Adipocyte (in vitro differentiated cells): Measurements from ENCODE around the gene MCL1.

Experiments used
- DNase-seq: peaks from one replicate; pipeline ENCODE4 v3.0.0-alpha.2; 2015; ENCODE audit warnings: low read depth
- H3K27me3 ChIP-seq: replicated peaks from 2 replicates; pipeline ENCODE4 v1.7.0; 2013; ENCODE audit warnings: mild to moderate bottlenecking, low read length, moderate library complexity; ENCODE audit not compliant: control insufficient read depth, insufficient read depth
- H3K36me3 ChIP-seq: 2 replicates; pipeline ENCODE4 v1.7.0; 2013; ENCODE audit warnings: low read length, mild to moderate bottlenecking, moderate library complexity; ENCODE audit not compliant: control insufficient read depth, insufficient read depth, severe bottlenecking
- H3K4me1 ChIP-seq: 2 replicates; pipeline ENCODE4 v1.7.0; 2013; ENCODE audit warnings: mild to moderate bottlenecking, low read length, moderate library complexity; ENCODE audit not compliant: control insufficient read depth, insufficient read depth
- H3K4me3 ChIP-seq: 2 replicates; pipeline ENCODE4 v1.7.0; 2013; ENCODE audit warnings: mild to moderate bottlenecking, low read length, moderate library complexity
- H3K9ac ChIP-seq: 2 replicates; pipeline ENCODE4 v1.7.0; 2013; ENCODE audit warnings: mild to moderate bottlenecking, low read length, moderate library complexity
- H3K9me3 ChIP-seq: 2 replicates; pipeline ENCODE4 v1.7.0; 2013; ENCODE audit warnings: mild to moderate bottlenecking, low read length, moderate library complexity; ENCODE audit not compliant: control insufficient read depth

The MCL1 gene

DNA sequence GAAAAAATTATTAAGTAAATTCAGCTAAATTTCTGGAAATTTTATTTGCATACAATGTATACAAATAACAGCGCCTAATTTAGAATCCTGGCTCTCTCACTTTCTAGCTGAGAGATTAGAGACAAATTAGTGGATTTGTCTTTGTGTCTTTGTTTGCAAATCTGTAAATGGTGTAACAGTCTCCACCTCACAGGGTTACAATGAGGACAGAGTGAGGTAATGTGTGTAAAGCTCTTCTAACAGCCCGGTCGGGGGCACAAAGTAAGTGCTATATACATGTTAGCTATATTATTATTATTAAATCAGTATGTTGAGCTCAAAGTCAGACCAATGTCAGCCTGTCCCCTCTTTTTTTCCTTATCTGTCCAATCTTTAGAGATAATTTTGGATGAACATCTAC, 35.2 kb downstream of the MCL1 start:
- Histone ChIP-seq H3K36me3 (no peaks in the 10 kb centered on the region), H3K4me3 (peak overlapping the region; percentile 22), H3K4me1 (peaks cover 12% of the 10 kb centered on the region), H3K9me3 (no peaks in the 10 kb centered on the region), H3K27me3 (no peaks in the 10 kb centered on the region), H3K9ac (peak overlapping the region; percentile 19)
- no peak for DNase-seq

- Histone ChIP-seq H3K4me1 (peaks cover 13% of the 10 kb centered on the region), H3K9me3 (no peaks in the 10 kb centered on the region), H3K9ac (peak overlapping the region; percentile 19), H3K4me3 (peak overlapping the region; percentile 22), H3K27me3 (no peaks in the 10 kb centered on the region), H3K36me3 (no peaks in the 10 kb centered on the region)
- DNase-seq, result no peak
Observed at GRCh38 chr1:150543500-150544143, 35.8 kb downstream of the MCL1 start.

- Histone ChIP-seq H3K36me3 (no peaks in the 10 kb centered on the region), H3K9me3 (no peaks in the 10 kb centered on the region), H3K4me1 (peaks cover 32% of the 10 kb centered on the region), H3K9ac (peak overlapping the region; percentile 35), H3K27me3 (no peaks in the 10 kb centered on the region), H3K4me3 (no peak overlapping the region)
- DNase-seq, result peak; percentile 73
Observed at GRCh38 chr1:150537732-150538684, 41.4 kb downstream of the MCL1 start.

DNA sequence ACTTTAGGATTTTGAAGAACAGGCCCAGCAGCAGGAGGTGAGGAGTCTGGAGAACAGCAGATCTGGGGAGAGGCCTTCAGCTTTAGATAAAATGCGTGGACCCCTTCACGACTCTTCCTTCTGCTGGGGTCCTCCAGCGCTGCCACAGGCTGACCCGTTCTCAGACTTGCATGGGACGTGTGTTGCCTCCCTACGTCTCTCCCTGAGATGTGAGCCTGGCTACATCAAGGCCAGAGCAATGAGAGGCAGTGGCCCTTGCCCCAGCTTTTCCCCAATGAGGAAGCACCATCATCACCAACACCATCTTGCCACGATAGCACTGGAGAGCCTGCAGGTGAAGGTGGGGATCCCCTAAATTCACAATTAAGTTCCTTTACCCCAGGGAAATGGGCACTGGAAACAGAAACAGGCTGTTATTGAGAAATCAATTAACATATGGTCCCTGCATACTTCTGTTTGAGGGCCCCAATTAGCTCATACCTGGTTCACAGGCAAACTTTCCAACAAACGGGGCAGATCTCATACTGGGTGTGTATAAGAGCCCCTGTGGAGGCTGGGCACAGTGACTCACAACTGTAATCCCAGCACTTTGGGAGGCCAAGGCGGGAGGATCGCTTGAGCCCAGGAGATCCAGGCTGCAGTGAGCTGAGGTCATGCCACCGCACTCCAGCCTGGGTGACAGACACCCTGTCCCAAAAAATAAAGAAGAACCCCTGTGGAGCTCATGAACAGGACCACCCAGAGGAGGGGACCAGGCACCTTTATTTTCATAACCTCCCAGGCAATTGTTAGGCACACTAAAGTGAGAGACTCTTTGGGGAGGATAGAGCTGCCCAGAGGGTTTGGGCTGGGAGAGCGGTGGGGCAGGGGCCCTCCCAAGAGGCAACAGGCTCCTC, 42.3 kb downstream of the MCL1 start:
- Histone ChIP-seq H3K4me1 (peaks cover 41% of the 10 kb centered on the region), H3K9me3 (no peaks in the 10 kb centered on the region), H3K4me3 (no peak overlapping the region), H3K36me3 (no peaks in the 10 kb centered on the region), H3K27me3 (no peaks in the 10 kb centered on the region), H3K9ac (peak overlapping the region; percentile 35)
- no peak for DNase-seq

- Histone ChIP-seq H3K9me3 (no peaks in the 10 kb centered on the region), H3K4me1 (peaks cover 42% of the 10 kb centered on the region), H3K4me3 (no peak overlapping the region), H3K9ac (no peak overlapping the region), H3K27me3 (no peaks in the 10 kb centered on the region), H3K36me3 (no peaks in the 10 kb centered on the region)
- DNase-seq, result peak; percentile 19
Observed at GRCh38 chr1:150535511-150536287, 43.7 kb downstream of the MCL1 start.

- no peak overlapping the region for H3K9ac ChIP-seq
- H3K4me1 ChIP-seq, result peaks cover 52% of the 10 kb centered on the region
- no peaks in the 10 kb centered on the region for H3K36me3 ChIP-seq
- no peaks in the 10 kb centered on the region for H3K9me3 ChIP-seq
- DNase-seq, result no peak
- H3K27me3 ChIP-seq, result no peaks in the 10 kb centered on the region
- no peak overlapping the region for H3K4me3 ChIP-seq
Observed at GRCh38 chr1:150534002-150534401, 45.4 kb downstream of the MCL1 start.

GRCh38 chr1:150532860-150533259, 46.5 kb downstream of the MCL1 start:
- no peak for DNase-seq

GRCh38 chr1:150530491-150531159, 48.8 kb downstream of the MCL1 start:
- no peaks in the 10 kb centered on the region for H3K36me3 ChIP-seq
- no peak overlapping the region for H3K4me3 ChIP-seq
- H3K4me1 ChIP-seq, result peaks cover 45% of the 10 kb centered on the region
- no peak overlapping the region for H3K9ac ChIP-seq
- H3K9me3 ChIP-seq, result no peaks in the 10 kb centered on the region
- no peak for DNase-seq
- no peaks in the 10 kb centered on the region for H3K27me3 ChIP-seq

More at GRCh38 chr1:150532860-150533259, 46.5 kb downstream of the MCL1 start:
- peak overlapping the region; percentile 78 for H3K9ac ChIP-seq
- H3K36me3 ChIP-seq, result no peaks in the 10 kb centered on the region
- H3K4me3 ChIP-seq, result peak overlapping the region; percentile 18
- H3K4me1 ChIP-seq, result peaks cover 54% of the 10 kb centered on the region
- no peaks in the 10 kb centered on the region for H3K9me3 ChIP-seq
- no peaks in the 10 kb centered on the region for H3K27me3 ChIP-seq

- DNase-seq, result peak; percentile 46
- H3K36me3 ChIP-seq, result no peaks in the 10 kb centered on the region
- no peaks in the 10 kb centered on the region for H3K9me3 ChIP-seq
- H3K4me3 ChIP-seq, result peak overlapping the region; percentile 32
- H3K9ac ChIP-seq, result peak overlapping the region; percentile 75
- H3K27me3 ChIP-seq, result no peaks in the 10 kb centered on the region
- peaks cover 35% of the 10 kb centered on the region for H3K4me1 ChIP-seq
Observed at GRCh38 chr1:150529017-150529416, 50.4 kb downstream of the MCL1 start.

GRCh38 chr1:150528196-150528595, 51.2 kb downstream of the MCL1 start:
- peak; percentile 57 for DNase-seq
- Histone ChIP-seq H3K36me3 (no peaks in the 10 kb centered on the region), H3K9me3 (no peaks in the 10 kb centered on the region), H3K9ac (peak overlapping the region; percentile 23), H3K4me3 (no peak overlapping the region), H3K4me1 (peaks cover 34% of the 10 kb centered on the region), H3K27me3 (no peaks in the 10 kb centered on the region)
